ENCODE measurements around the gene ASB13. TPM values are rescaled to one million over a fixed set of nuclear protein-coding genes. Genes with fewer than 3 reads are reported as not detected.
"Not testable (repeated sequence)": the region's sequence is repeated elsewhere in the genome, so short reads cannot be mapped to it uniquely, and the experiment has no call there.

Gene ASB13
- total RNA-seq, 1 donor from 2014 or later, result 6.7 TPM

- DNase-seq, result no peak
These were observed 44.0 kb downstream of the ASB13 start for GRCh38 chr10:5622186-5622960.

- DNase-seq, result not testable (repeated sequence)
These were observed 45.0 kb downstream of the ASB13 start for GRCh38 chr10:5621371-5621770.

GRCh38 chr10:5620966-5621365 is 45.4 kb downstream of the ASB13 start:
- DNase-seq, result no peak

GRCh38 chr10:5620223-5620721 is 46.1 kb downstream of the ASB13 start:
- no peak for DNase-seq

GRCh38 chr10:5619362-5620211 is 46.8 kb downstream of the ASB13 start:
- DNase-seq, result peak; percentile 54

- DNase-seq, result no peak
These were observed 47.6 kb downstream of the ASB13 start for GRCh38 chr10:5618829-5619228.

GRCh38 chr10:5618042-5618441 is 48.4 kb downstream of the ASB13 start:
- DNase-seq, result no peak

- DNase-seq, result no peak
These were observed 48.9 kb downstream of the ASB13 start for GRCh38 chr10:5617521-5617920.

- DNase-seq, result peak; percentile 74
These were observed 49.6 kb downstream of the ASB13 start for GRCh38 chr10:5616836-5617235.

GRCh38 chr10:5616046-5616445 is 50.3 kb downstream of the ASB13 start:
- no peak for DNase-seq

GRCh38 chr10:5615316-5615715 is 51.1 kb downstream of the ASB13 start:
- DNase-seq, result no peak

- peak; percentile 78 for DNase-seq
These were observed 52.2 kb downstream of the ASB13 start for GRCh38 chr10:5614155-5614721.

- DNase-seq, result no peak
These were observed 52.8 kb downstream of the ASB13 start for GRCh38 chr10:5613481-5614154.

GRCh38 chr10:5611899-5612680 is 54.3 kb downstream of the ASB13 start:
- no peak for DNase-seq

GRCh38 chr10:5609952-5610616 is 56.3 kb downstream of the ASB13 start:
- no peak for DNase-seq

- DNase-seq, result no peak
These were observed 57.7 kb downstream of the ASB13 start for GRCh38 chr10:5608608-5609220.

GRCh38 chr10:5607594-5607993 is 58.8 kb downstream of the ASB13 start:
- no peak for DNase-seq

GRCh38 chr10:5606864-5607263 is 59.5 kb downstream of the ASB13 start:
- DNase-seq, result no peak

GRCh38 chr10:5606321-5606720 is 60.1 kb downstream of the ASB13 start:
- no peak for DNase-seq

- no peak for DNase-seq
These were observed 61.4 kb downstream of the ASB13 start for GRCh38 chr10:5604961-5605360.

Measured in skin of body (tissue), 2 donors.